ENCODE measurements around the gene VWA8.

Gene VWA8

DNA sequence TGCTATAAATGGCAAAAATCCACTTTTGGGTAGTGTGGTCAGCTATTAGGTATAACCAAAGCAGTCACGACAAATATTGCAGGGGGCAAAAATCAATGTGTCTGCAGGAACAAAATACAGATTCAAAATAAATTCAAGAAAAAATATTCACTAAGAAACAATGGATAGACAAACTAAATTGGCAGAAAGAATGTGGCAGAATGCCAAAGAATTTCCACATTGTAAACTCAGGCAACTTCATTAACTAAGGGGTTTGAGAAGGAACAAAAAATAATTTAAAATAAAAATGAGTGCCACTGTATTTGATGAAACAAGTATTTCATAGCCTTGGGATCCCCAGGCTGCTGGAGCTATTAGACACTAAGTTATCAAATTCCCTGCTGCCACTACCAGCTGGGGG, 193.1 kb downstream of the VWA8 start:
- TF ChIP-seq SIN3A (IDR thresholded peaks at IDR 0.05; ENCODE audit: borderline replicate concordance, insufficient read depth, low read length) (no peak), TAF1 (IDR thresholded peaks at IDR 0.05; ENCODE audit: borderline replicate concordance, insufficient read depth, low read length) (no peak), POLR2AphosphoS5 (IDR thresholded peaks at IDR 0.05; ENCODE audit: low read depth, low read length) (no peak), FOXP2 (optimal IDR thresholded peaks at IDR 0.05; ENCODE audit: borderline replicate concordance, extremely low read depth, extremely low read length, insufficient read depth) (no peak)
- TF ChIP-seq, protein P1, sequence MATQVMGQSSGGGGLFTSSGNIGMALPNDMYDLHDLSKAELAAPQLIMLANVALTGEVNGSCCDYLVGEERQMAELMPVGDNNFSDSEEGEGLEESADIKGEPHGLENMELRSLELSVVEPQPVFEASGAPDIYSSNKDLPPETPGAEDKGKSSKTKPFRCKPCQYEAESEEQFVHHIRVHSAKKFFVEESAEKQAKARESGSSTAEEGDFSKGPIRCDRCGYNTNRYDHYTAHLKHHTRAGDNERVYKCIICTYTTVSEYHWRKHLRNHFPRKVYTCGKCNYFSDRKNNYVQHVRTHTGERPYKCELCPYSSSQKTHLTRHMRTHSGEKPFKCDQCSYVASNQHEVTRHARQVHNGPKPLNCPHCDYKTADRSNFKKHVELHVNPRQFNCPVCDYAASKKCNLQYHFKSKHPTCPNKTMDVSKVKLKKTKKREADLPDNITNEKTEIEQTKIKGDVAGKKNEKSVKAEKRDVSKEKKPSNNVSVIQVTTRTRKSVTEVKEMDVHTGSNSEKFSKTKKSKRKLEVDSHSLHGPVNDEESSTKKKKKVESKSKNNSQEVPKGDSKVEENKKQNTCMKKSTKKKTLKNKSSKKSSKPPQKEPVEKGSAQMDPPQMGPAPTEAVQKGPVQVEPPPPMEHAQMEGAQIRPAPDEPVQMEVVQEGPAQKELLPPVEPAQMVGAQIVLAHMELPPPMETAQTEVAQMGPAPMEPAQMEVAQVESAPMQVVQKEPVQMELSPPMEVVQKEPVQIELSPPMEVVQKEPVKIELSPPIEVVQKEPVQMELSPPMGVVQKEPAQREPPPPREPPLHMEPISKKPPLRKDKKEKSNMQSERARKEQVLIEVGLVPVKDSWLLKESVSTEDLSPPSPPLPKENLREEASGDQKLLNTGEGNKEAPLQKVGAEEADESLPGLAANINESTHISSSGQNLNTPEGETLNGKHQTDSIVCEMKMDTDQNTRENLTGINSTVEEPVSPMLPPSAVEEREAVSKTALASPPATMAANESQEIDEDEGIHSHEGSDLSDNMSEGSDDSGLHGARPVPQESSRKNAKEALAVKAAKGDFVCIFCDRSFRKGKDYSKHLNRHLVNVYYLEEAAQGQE (IDR thresholded peaks at IDR 0.05; ENCODE audit: insufficient read depth in 1 of 2, low read depth in 2 of 2, low read length in 2 of 2) = no peak

- TF ChIP-seq, protein P1 (IDR thresholded peaks at IDR 0.05; ENCODE audit: insufficient read depth in 1 of 2, low read depth in 2 of 2, low read length in 2 of 2) = no peak
- TF ChIP-seq SIN3A (IDR thresholded peaks at IDR 0.05; ENCODE audit: borderline replicate concordance, insufficient read depth, low read length) (no peak), POLR2AphosphoS5 (IDR thresholded peaks at IDR 0.05; ENCODE audit: low read depth, low read length) (no peak), FOXP2 (optimal IDR thresholded peaks at IDR 0.05; ENCODE audit: borderline replicate concordance, extremely low read depth, extremely low read length, insufficient read depth) (no peak), TAF1 (IDR thresholded peaks at IDR 0.05; ENCODE audit: borderline replicate concordance, insufficient read depth, low read length) (no peak)
Observed at GRCh38 chr13:41766439-41766838, 194.5 kb downstream of the VWA8 start.

GRCh38 chr13:41765813-41766212, 195.1 kb downstream of the VWA8 start:
- no peak for TF ChIP-seq TAF1 (IDR thresholded peaks at IDR 0.05; ENCODE audit: borderline replicate concordance, insufficient read depth, low read length)
- TF ChIP-seq, protein P1 (IDR thresholded peaks at IDR 0.05; ENCODE audit: insufficient read depth in 1 of 2, low read depth in 2 of 2, low read length in 2 of 2) = no peak
- TF ChIP-seq FOXP2 (optimal IDR thresholded peaks at IDR 0.05; ENCODE audit: borderline replicate concordance, extremely low read depth, extremely low read length, insufficient read depth) = no peak
- no peak for TF ChIP-seq POLR2AphosphoS5 (IDR thresholded peaks at IDR 0.05; ENCODE audit: low read depth, low read length)
- no peak for TF ChIP-seq SIN3A (IDR thresholded peaks at IDR 0.05; ENCODE audit: borderline replicate concordance, insufficient read depth, low read length)

DNA sequence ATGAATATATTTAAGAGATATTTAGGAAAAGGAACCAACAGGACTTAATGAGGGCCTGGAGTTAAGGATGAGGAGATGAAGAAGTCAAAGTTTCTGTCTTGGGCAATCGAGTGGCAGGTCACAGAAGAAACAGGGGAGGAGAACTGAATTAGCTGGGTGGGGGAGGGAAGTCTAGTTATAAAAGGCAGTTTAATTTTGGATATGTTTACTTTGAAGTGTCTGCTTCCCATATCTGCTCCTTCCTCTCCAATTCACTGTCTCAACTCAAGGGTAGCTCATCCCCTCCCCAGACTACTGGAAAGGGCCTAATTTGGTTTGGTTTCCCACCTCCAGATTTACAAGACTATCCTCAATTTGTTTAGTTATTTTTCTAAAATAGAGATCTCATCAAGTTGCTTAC, 195.9 kb downstream of the VWA8 start:
- no peak for TF ChIP-seq SIN3A (IDR thresholded peaks at IDR 0.05; ENCODE audit: borderline replicate concordance, insufficient read depth, low read length)

DNA sequence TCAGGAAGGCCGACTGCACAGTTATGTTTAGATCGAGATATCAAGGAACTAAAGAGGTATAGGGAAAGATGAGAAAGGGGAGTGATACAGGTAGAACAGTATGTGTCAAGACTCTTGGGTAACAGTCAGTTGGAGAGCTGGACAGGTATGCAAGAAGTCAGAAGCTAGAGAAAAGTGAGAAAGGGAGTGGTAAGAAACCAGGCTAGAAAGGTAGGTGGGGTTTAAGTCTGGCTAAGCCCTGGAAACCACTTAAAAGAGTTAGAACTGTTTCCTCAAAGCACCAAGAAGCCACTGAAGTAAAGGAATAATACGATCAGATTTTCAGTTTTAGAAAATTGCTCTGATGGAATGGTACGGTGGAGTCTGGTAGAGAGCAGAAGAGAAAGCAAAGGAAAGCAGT, 196.4 kb downstream of the VWA8 start:
- no peak for TF ChIP-seq TAF1 (IDR thresholded peaks at IDR 0.05; ENCODE audit: borderline replicate concordance, insufficient read depth, low read length)
- no peak for TF ChIP-seq FOXP2 (optimal IDR thresholded peaks at IDR 0.05; ENCODE audit: borderline replicate concordance, extremely low read depth, extremely low read length, insufficient read depth)
- no peak for TF ChIP-seq POLR2AphosphoS5 (IDR thresholded peaks at IDR 0.05; ENCODE audit: low read depth, low read length)
- TF ChIP-seq, protein P1 (IDR thresholded peaks at IDR 0.05; ENCODE audit: insufficient read depth in 1 of 2, low read depth in 2 of 2, low read length in 2 of 2) = no peak
- TF ChIP-seq SIN3A (IDR thresholded peaks at IDR 0.05; ENCODE audit: borderline replicate concordance, insufficient read depth, low read length) = no peak
